Measurements from ENCODE around the gene GNG13.

DNA sequence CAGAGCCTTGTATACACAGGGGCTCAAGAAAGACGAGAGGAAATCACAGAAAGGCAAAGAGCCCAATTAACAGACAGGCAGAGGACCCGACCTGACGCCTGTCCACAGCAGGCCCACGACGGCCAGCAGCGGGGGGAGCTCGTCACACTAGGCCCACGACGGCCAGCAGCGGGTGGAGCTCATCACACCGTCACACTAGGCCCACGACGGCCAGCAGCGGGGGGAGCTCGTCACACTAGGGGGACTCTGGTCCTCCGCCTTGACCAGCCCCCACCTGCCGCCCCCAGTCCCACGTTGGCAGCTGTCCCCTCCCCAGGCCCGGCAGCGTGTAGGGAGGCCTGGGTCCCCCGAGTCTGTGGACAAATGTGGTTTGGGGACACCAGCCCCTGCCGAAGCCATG, 23.7 kb upstream of the GNG13 start:
- TF ChIP-seq, protein P1, sequence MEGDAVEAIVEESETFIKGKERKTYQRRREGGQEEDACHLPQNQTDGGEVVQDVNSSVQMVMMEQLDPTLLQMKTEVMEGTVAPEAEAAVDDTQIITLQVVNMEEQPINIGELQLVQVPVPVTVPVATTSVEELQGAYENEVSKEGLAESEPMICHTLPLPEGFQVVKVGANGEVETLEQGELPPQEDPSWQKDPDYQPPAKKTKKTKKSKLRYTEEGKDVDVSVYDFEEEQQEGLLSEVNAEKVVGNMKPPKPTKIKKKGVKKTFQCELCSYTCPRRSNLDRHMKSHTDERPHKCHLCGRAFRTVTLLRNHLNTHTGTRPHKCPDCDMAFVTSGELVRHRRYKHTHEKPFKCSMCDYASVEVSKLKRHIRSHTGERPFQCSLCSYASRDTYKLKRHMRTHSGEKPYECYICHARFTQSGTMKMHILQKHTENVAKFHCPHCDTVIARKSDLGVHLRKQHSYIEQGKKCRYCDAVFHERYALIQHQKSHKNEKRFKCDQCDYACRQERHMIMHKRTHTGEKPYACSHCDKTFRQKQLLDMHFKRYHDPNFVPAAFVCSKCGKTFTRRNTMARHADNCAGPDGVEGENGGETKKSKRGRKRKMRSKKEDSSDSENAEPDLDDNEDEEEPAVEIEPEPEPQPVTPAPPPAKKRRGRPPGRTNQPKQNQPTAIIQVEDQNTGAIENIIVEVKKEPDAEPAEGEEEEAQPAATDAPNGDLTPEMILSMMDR (IDR thresholded peaks at IDR 0.05; ENCODE audit: insufficient read depth, low read length, poor library complexity, severe bottlenecking), result no peak
- no peak for TF ChIP-seq EZH2phosphoT487 (conservative IDR thresholded peaks at IDR 0.05; ENCODE audit: low read length)
